Measurements from ENCODE around the gene RGS6. TPM values are rescaled to one million over a fixed set of nuclear protein-coding genes. Genes with fewer than 3 reads are reported as not detected.

The RGS6 gene
- total and polyA plus RNA-seq, 7 donors = 0.79 to 8.0 (median 1.6) TPM; not detected in 2

DNA sequence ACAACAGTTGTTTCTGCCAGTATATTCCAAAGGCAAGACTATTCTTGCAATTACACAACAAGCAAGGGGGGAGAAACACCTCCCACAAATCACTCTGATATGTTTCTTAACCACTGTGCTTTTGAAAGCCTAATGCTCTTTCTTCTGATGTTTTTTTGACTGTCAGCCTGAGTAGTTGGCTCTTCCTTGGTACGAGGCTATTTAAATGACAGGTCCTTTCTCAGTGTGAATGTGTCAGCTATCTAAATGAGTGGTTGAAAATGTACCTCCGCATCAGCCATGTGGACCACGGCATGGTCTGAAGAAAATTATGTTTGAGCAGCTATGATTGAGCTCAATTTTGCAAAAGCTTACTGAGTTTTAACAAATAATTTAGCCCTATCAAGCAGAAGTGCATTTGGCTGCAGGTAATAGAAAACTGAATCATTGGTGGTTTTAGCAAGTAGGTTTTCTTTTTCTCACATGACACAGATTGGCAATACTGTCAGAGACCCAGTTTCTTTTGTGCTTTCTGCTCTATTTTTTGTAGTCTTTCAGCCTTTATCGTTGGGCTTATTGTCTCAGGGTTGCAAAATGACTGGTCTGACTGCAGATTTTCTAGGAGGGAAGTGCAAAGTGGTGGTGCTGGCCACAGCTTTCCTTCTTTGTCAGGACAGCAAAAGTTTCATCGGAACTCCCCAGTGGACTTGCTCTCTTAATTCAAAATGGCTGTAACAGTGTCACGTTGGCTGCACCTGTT is 162.8 kb downstream of the RGS6 start:
- WGBS, 2 donors = 77 to 78% methylated on average over 6 of the region's 6 CpGs
- no peak overlapping the region for H3K27ac ChIP-seq
- H3K4me3 ChIP-seq = no peak overlapping the region
- H3K9me3 ChIP-seq = no peaks in the 10 kb centered on the region
- H3K4me1 ChIP-seq = no peaks in the 10 kb centered on the region
- intact Hi-C loops (cut with DNase I) = no loop called here
- TF ChIP-seq, protein P1, sequence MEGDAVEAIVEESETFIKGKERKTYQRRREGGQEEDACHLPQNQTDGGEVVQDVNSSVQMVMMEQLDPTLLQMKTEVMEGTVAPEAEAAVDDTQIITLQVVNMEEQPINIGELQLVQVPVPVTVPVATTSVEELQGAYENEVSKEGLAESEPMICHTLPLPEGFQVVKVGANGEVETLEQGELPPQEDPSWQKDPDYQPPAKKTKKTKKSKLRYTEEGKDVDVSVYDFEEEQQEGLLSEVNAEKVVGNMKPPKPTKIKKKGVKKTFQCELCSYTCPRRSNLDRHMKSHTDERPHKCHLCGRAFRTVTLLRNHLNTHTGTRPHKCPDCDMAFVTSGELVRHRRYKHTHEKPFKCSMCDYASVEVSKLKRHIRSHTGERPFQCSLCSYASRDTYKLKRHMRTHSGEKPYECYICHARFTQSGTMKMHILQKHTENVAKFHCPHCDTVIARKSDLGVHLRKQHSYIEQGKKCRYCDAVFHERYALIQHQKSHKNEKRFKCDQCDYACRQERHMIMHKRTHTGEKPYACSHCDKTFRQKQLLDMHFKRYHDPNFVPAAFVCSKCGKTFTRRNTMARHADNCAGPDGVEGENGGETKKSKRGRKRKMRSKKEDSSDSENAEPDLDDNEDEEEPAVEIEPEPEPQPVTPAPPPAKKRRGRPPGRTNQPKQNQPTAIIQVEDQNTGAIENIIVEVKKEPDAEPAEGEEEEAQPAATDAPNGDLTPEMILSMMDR (IDR thresholded peaks at IDR 0.05) = no peak
- TF ChIP-seq POLR2A (IDR thresholded peaks at IDR 0.05) (no peak), POLR2AphosphoS5 (IDR thresholded peaks at IDR 0.05) (no peak), EP300 (IDR thresholded peaks at IDR 0.05) (no peak)
- H3K36me3 ChIP-seq = no peaks in the 10 kb centered on the region
- H3K27me3 ChIP-seq = no peaks in the 10 kb centered on the region
- DNase-seq = no peak

- Histone ChIP-seq H3K27me3 (no peaks in the 10 kb centered on the region), H3K27ac (no peak overlapping the region), H3K36me3 (no peaks in the 10 kb centered on the region), H3K4me3 (no peak overlapping the region), H3K4me1 (no peaks in the 10 kb centered on the region), H3K9me3 (no peaks in the 10 kb centered on the region)
- WGBS, 2 donors = 51 to 70% methylated on average over 4 of the region's 4 CpGs
- no peak for DNase-seq
- TF ChIP-seq POLR2A (IDR thresholded peaks at IDR 0.05) (no peak), EP300 (IDR thresholded peaks at IDR 0.05) (no peak), POLR2AphosphoS5 (IDR thresholded peaks at IDR 0.05) (no peak)
- TF ChIP-seq, protein P1 (IDR thresholded peaks at IDR 0.05) = no peak
- intact Hi-C loops (cut with DNase I) = no loop called here
Measured at GRCh38 chr14:72097173-72097783, 165.0 kb downstream of the RGS6 start.

DNA sequence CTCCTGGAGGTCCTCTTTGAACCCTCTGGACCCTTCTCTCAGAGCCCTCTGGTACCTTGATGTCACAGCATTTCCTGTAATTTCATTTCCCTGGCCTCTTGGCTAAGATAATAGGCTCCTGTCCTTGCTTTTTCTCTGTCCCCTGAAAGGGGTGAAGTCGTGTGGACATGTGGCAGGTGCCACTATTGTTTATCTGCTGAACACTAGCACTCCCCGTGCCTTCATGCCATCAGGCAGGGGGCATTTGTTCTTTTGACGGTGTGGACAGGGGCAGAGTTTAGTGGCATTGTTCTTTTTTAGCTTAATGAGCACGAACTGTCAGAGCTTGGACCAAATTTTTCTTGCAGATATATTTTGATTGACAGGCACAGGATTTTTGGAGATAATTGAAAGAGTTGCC is 166.0 kb downstream of the RGS6 start:
- intact Hi-C loops (cut with DNase I) = no loop called here

DNA sequence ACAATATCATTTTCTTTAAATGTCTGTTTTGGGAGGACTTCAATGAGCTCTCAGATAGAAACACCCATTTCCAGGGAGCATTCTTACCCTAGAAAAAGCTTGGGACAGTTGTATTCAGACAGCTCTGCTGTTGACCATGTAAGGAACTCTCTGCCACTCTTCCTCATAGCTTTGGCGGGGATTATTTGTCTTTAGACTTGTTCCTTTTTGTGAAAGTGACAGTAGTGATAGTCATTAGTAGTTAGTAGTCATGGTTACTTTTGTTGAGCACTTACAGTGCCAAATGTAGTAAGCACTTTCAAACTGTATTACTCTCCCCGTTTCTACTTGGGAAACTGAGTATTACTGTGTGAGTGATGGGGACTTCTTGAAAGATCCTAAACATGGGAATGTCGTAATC is 167.3 kb downstream of the RGS6 start:
- intact Hi-C loops (cut with DNase I) = no loop called here
- 69 to 79% methylated on average over 3 of the region's 3 CpGs for WGBS, 2 donors
- Histone ChIP-seq H3K27ac (no peak overlapping the region), H3K4me3 (no peak overlapping the region), H3K9me3 (no peaks in the 10 kb centered on the region), H3K4me1 (no peaks in the 10 kb centered on the region), H3K36me3 (no peaks in the 10 kb centered on the region), H3K27me3 (no peaks in the 10 kb centered on the region)
- DNase-seq = no peak
- TF ChIP-seq POLR2A (IDR thresholded peaks at IDR 0.05) (no peak), EP300 (IDR thresholded peaks at IDR 0.05) (no peak), POLR2AphosphoS5 (IDR thresholded peaks at IDR 0.05) (no peak)
- TF ChIP-seq, protein P1 (IDR thresholded peaks at IDR 0.05) = no peak

More for the DNA sequence above, 166.0 kb downstream of the RGS6 start:
- Histone ChIP-seq H3K4me3 (no peak overlapping the region), H3K36me3 (no peaks in the 10 kb centered on the region), H3K27me3 (no peaks in the 10 kb centered on the region), H3K9me3 (no peaks in the 10 kb centered on the region), H3K4me1 (no peaks in the 10 kb centered on the region), H3K27ac (no peak overlapping the region)
- DNase-seq = no peak
- WGBS, 2 donors = 58 to 76% methylated on average over 4 of the region's 4 CpGs
- TF ChIP-seq EP300 (IDR thresholded peaks at IDR 0.05) = no peak
- no peak for TF ChIP-seq POLR2AphosphoS5 (IDR thresholded peaks at IDR 0.05)
- TF ChIP-seq, protein P1 (IDR thresholded peaks at IDR 0.05) = no peak
- no peak for TF ChIP-seq POLR2A (IDR thresholded peaks at IDR 0.05)
